ENCODE data around the gene RABL3. TPM values are rescaled to one million over a fixed set of nuclear protein-coding genes. Genes with fewer than 3 reads are reported as not detected.
"Not testable (repeated sequence)": the region's sequence is repeated elsewhere in the genome, so short reads cannot be mapped to it uniquely, and the experiment has no call there.

Gene RABL3
- total and polyA plus RNA-seq, 2 donors, result 8.5 to 14.8 TPM

GRCh38 chr3:120683213-120683612 lies 59.1 kb downstream of the RABL3 start:
- no peak overlapping the region for H3K27ac ChIP-seq (ENCODE audit: low read depth in 1 of 2, low read length in 1 of 2)
- WGBS, result 98% methylated on average over 1 of the region's 1 CpG
- no peak overlapping the region for H3K4me3 ChIP-seq (ENCODE audit: low read length in 2 of 2)
- H3K4me1 ChIP-seq (ENCODE audit: control insufficient read depth in 2 of 2, insufficient read depth in 2 of 2, low read length in 2 of 2), result no peaks in the 10 kb centered on the region
- H3K27me3 ChIP-seq (ENCODE audit: control insufficient read depth in 2 of 2, insufficient read depth in 1 of 2, low read length in 1 of 2), result no peaks in the 10 kb centered on the region
- no peak for DNase-seq (ENCODE audit: low read depth in 6 of 9, low spot score in 9 of 9)
- H3K36me3 ChIP-seq (ENCODE audit: control insufficient read depth in 2 of 2, insufficient read depth in 2 of 2, low read length in 1 of 2), result peaks cover 0 to 4% of the 10 kb centered on the region in 2 donors
- H3K9me3 ChIP-seq (ENCODE audit: control insufficient read depth in 2 of 2, insufficient read depth in 1 of 2, low read length in 1 of 2), result no peaks in the 10 kb centered on the region

- no peaks in the 10 kb centered on the region for H3K9me3 ChIP-seq (ENCODE audit: control insufficient read depth in 2 of 2, insufficient read depth in 1 of 2, low read length in 1 of 2)
- no peak within 1 kb of the TSS for H3K27ac ChIP-seq (ENCODE audit: low read depth in 1 of 2, low read length in 1 of 2)
- H3K27me3 ChIP-seq (ENCODE audit: control insufficient read depth in 2 of 2, insufficient read depth in 1 of 2, low read length in 1 of 2), result no peaks in the 10 kb centered on the region
- no peak within 1 kb of the TSS for H3K4me3 ChIP-seq (ENCODE audit: low read length in 2 of 2)
- H3K36me3 ChIP-seq (ENCODE audit: control insufficient read depth in 2 of 2, insufficient read depth in 2 of 2, low read length in 1 of 2), result peaks cover 0 to 3% of the 10 kb centered on the region in 2 donors
- no peak for DNase-seq (ENCODE audit: low read depth in 6 of 9, low spot score in 9 of 9)
- no peaks in the 10 kb centered on the region for H3K4me1 ChIP-seq (ENCODE audit: control insufficient read depth in 2 of 2, insufficient read depth in 2 of 2, low read length in 2 of 2)
- 94% methylated on average over 5 of the region's 5 CpGs for WGBS
These were observed 60.1 kb downstream of the RABL3 start, which contains the start of gene HGD for GRCh38 chr3:120682095-120682681. Gene HGD, minus strand, starts transcription at chr3:120682239. Its CDS starts 128 bp downstream, at chr3:120682111.

- H3K27me3 ChIP-seq (ENCODE audit: control insufficient read depth in 2 of 2, insufficient read depth in 1 of 2, low read length in 1 of 2), result no peaks in the 10 kb centered on the region
- no peak overlapping the region for H3K27ac ChIP-seq (ENCODE audit: low read depth in 1 of 2, low read length in 1 of 2)
- H3K36me3 ChIP-seq (ENCODE audit: control insufficient read depth in 2 of 2, insufficient read depth in 2 of 2, low read length in 1 of 2), result no peaks in the 10 kb centered on the region
- no peak for DNase-seq (ENCODE audit: low read depth in 6 of 9, low spot score in 9 of 9)
- WGBS, result 98% methylated on average over 4 of the region's 4 CpGs
- no peaks in the 10 kb centered on the region for H3K4me1 ChIP-seq (ENCODE audit: control insufficient read depth in 2 of 2, insufficient read depth in 2 of 2, low read length in 2 of 2)
- H3K4me3 ChIP-seq (ENCODE audit: low read length in 2 of 2), result no peak overlapping the region
- no peaks in the 10 kb centered on the region for H3K9me3 ChIP-seq (ENCODE audit: control insufficient read depth in 2 of 2, insufficient read depth in 1 of 2, low read length in 1 of 2)
These were observed 60.7 kb downstream of the RABL3 start for GRCh38 chr3:120681506-120682038.

- no peak for DNase-seq (ENCODE audit: low read depth in 6 of 9, low spot score in 9 of 9)
- H3K36me3 ChIP-seq (ENCODE audit: control insufficient read depth in 2 of 2, insufficient read depth in 2 of 2, low read length in 1 of 2), result no peaks in the 10 kb centered on the region
- no peaks in the 10 kb centered on the region for H3K27me3 ChIP-seq (ENCODE audit: control insufficient read depth in 2 of 2, insufficient read depth in 1 of 2, low read length in 1 of 2)
- no peak overlapping the region for H3K4me3 ChIP-seq (ENCODE audit: low read length in 2 of 2)
- no peaks in the 10 kb centered on the region for H3K4me1 ChIP-seq (ENCODE audit: control insufficient read depth in 2 of 2, insufficient read depth in 2 of 2, low read length in 2 of 2)
- H3K9me3 ChIP-seq (ENCODE audit: control insufficient read depth in 2 of 2, insufficient read depth in 1 of 2, low read length in 1 of 2), result no peaks in the 10 kb centered on the region
- no peak overlapping the region for H3K27ac ChIP-seq (ENCODE audit: low read depth in 1 of 2, low read length in 1 of 2)
- 99% methylated on average over 2 of the region's 2 CpGs for WGBS
These were observed 61.3 kb downstream of the RABL3 start for GRCh38 chr3:120681018-120681417.

- H3K4me3 ChIP-seq (ENCODE audit: low read length in 2 of 2), result no peak overlapping the region
- H3K9me3 ChIP-seq (ENCODE audit: control insufficient read depth in 2 of 2, insufficient read depth in 1 of 2, low read length in 1 of 2), result no peaks in the 10 kb centered on the region
- no peak for DNase-seq (ENCODE audit: low read depth in 6 of 9, low spot score in 9 of 9)
- no peaks in the 10 kb centered on the region for H3K27me3 ChIP-seq (ENCODE audit: control insufficient read depth in 2 of 2, insufficient read depth in 1 of 2, low read length in 1 of 2)
- no peaks in the 10 kb centered on the region for H3K36me3 ChIP-seq (ENCODE audit: control insufficient read depth in 2 of 2, insufficient read depth in 2 of 2, low read length in 1 of 2)
- no peaks in the 10 kb centered on the region for H3K4me1 ChIP-seq (ENCODE audit: control insufficient read depth in 2 of 2, insufficient read depth in 2 of 2, low read length in 2 of 2)
- H3K27ac ChIP-seq (ENCODE audit: low read depth in 1 of 2, low read length in 1 of 2), result no peak overlapping the region
- WGBS, result 98% methylated on average over 3 of the region's 3 CpGs
These were observed 62.0 kb downstream of the RABL3 start for GRCh38 chr3:120680193-120680894.

GRCh38 chr3:120678984-120679383 lies 63.3 kb downstream of the RABL3 start:
- H3K27me3 ChIP-seq (ENCODE audit: control insufficient read depth in 2 of 2, insufficient read depth in 1 of 2, low read length in 1 of 2), result no peaks in the 10 kb centered on the region
- no peak overlapping the region for H3K4me3 ChIP-seq (ENCODE audit: low read length in 2 of 2)
- no peaks in the 10 kb centered on the region for H3K4me1 ChIP-seq (ENCODE audit: control insufficient read depth in 2 of 2, insufficient read depth in 2 of 2, low read length in 2 of 2)
- no peaks in the 10 kb centered on the region for H3K36me3 ChIP-seq (ENCODE audit: control insufficient read depth in 2 of 2, insufficient read depth in 2 of 2, low read length in 1 of 2)
- no peak for DNase-seq (ENCODE audit: low read depth in 6 of 9, low spot score in 9 of 9)
- WGBS, result 77% methylated on average over 3 of the region's 3 CpGs
- H3K27ac ChIP-seq (ENCODE audit: low read depth in 1 of 2, low read length in 1 of 2), result no peak overlapping the region
- H3K9me3 ChIP-seq (ENCODE audit: control insufficient read depth in 2 of 2, insufficient read depth in 1 of 2, low read length in 1 of 2), result no peaks in the 10 kb centered on the region

GRCh38 chr3:120678331-120678947 lies 63.9 kb downstream of the RABL3 start:
- H3K4me1 ChIP-seq (ENCODE audit: control insufficient read depth in 2 of 2, insufficient read depth in 2 of 2, low read length in 2 of 2), result no peaks in the 10 kb centered on the region
- no peaks in the 10 kb centered on the region for H3K27me3 ChIP-seq (ENCODE audit: control insufficient read depth in 2 of 2, insufficient read depth in 1 of 2, low read length in 1 of 2)
- H3K36me3 ChIP-seq (ENCODE audit: control insufficient read depth in 2 of 2, insufficient read depth in 2 of 2, low read length in 1 of 2), result no peaks in the 10 kb centered on the region
- WGBS, result 15% methylated on average over 6 of the region's 6 CpGs
- no peak overlapping the region for H3K27ac ChIP-seq (ENCODE audit: low read depth in 1 of 2, low read length in 1 of 2)
- H3K4me3 ChIP-seq (ENCODE audit: low read length in 2 of 2), result no peak overlapping the region
- no peaks in the 10 kb centered on the region for H3K9me3 ChIP-seq (ENCODE audit: control insufficient read depth in 2 of 2, insufficient read depth in 1 of 2, low read length in 1 of 2)
- DNase-seq (ENCODE audit: low read depth in 6 of 9, low spot score in 9 of 9), result no peak

- H3K9me3 ChIP-seq (ENCODE audit: control insufficient read depth in 2 of 2, insufficient read depth in 1 of 2, low read length in 1 of 2); H3K27ac ChIP-seq (ENCODE audit: low read depth in 1 of 2, low read length in 1 of 2); H3K4me1 ChIP-seq (ENCODE audit: control insufficient read depth in 2 of 2, insufficient read depth in 2 of 2, low read length in 2 of 2); H3K4me3 ChIP-seq (ENCODE audit: low read length in 2 of 2); DNase-seq (ENCODE audit: low read depth in 6 of 9, low spot score in 9 of 9); H3K36me3 ChIP-seq (ENCODE audit: control insufficient read depth in 2 of 2, insufficient read depth in 2 of 2, low read length in 1 of 2); H3K27me3 ChIP-seq (ENCODE audit: control insufficient read depth in 2 of 2, insufficient read depth in 1 of 2, low read length in 1 of 2): not testable (repeated sequence)
- WGBS, result 95% methylated on average over 7 of the region's 7 CpGs
These were observed 65.1 kb downstream of the RABL3 start for GRCh38 chr3:120677193-120677592.

GRCh38 chr3:120673116-120673515 lies 69.2 kb downstream of the RABL3 start:
- no peaks in the 10 kb centered on the region for H3K36me3 ChIP-seq (ENCODE audit: control insufficient read depth in 2 of 2, insufficient read depth in 2 of 2, low read length in 1 of 2)
- no peaks in the 10 kb centered on the region for H3K27me3 ChIP-seq (ENCODE audit: control insufficient read depth in 2 of 2, insufficient read depth in 1 of 2, low read length in 1 of 2)
- WGBS, result 92% methylated on average over 2 of the region's 2 CpGs
- no peak overlapping the region for H3K27ac ChIP-seq (ENCODE audit: low read depth in 1 of 2, low read length in 1 of 2)
- no peak for DNase-seq (ENCODE audit: low read depth in 6 of 9, low spot score in 9 of 9)
- H3K4me3 ChIP-seq (ENCODE audit: low read length in 2 of 2), result no peak overlapping the region
- no peaks in the 10 kb centered on the region for H3K9me3 ChIP-seq (ENCODE audit: control insufficient read depth in 2 of 2, insufficient read depth in 1 of 2, low read length in 1 of 2)
- no peaks in the 10 kb centered on the region for H3K4me1 ChIP-seq (ENCODE audit: control insufficient read depth in 2 of 2, insufficient read depth in 2 of 2, low read length in 2 of 2)

Data from thymus (tissue), 11 donors.